ENCODE results near the gene TBC1D20.

Gene TBC1D20

DNA sequence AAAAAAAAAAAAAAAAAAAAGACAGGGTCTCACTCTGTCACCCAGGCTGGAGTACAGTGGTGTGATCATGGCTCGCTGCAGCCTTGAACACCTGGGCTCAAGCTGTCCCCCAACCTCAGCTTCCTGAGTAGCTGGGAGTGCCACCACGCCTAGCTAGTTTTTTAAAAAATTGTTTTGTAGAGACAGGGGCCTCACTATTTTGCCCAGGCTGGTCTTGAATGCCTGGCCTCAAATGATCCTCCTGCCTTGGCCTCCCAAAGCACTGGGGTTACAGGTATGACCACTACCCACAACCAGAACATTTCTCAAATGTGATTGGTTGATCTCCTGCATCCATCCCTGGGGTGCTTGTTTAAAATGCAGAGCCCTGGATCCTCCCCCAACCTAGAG, 59.8 kb downstream of the TBC1D20 start:
- no peak overlapping the region for H3K4me2 ChIP-seq (ENCODE audit: low read length, poor library complexity, severe bottlenecking)
- H2AFZ ChIP-seq (ENCODE audit: low read depth, low read length), result no peak overlapping the region
- peaks cover 14% of the 10 kb centered on the region for H3K4me1 ChIP-seq (ENCODE audit: control insufficient read depth, insufficient read depth, low read depth, low read length)
- DNase-seq, result no peak
- no peak overlapping the region for H3K23ac ChIP-seq (ENCODE audit: low read length in 2 of 2)
- H3K27ac ChIP-seq (ENCODE audit: low read length, poor library complexity, severe bottlenecking), result no peak overlapping the region
- H3K9ac ChIP-seq (ENCODE audit: low read length), result no peak overlapping the region
- H2BK120ac ChIP-seq (ENCODE audit: low read depth, low read length), result no peak overlapping the region
- H3K36me3 ChIP-seq (ENCODE audit: control insufficient read depth in 1 of 2, insufficient read depth in 2 of 2, low read depth in 1 of 2, low read length in 2 of 2), result peaks cover 2 to 3% of the 10 kb centered on the region in 2 experiments
- H2AK5ac ChIP-seq (ENCODE audit: low read length, severe bottlenecking), result peak overlapping the region; percentile 89
- H3K4ac ChIP-seq (ENCODE audit: low read depth in 1 of 2, low read length in 2 of 2), result no peak overlapping the region
- no peaks in the 10 kb centered on the region for H3K9me3 ChIP-seq (ENCODE audit: control insufficient read depth, low read length)
- no peak overlapping the region for H2BK12ac ChIP-seq (ENCODE audit: low read length in 2 of 2)
- no peaks in the 10 kb centered on the region for H3K27me3 ChIP-seq (ENCODE audit: control insufficient read depth in 1 of 2, insufficient read depth in 1 of 2, low read length in 2 of 2)
- H3K14ac ChIP-seq (ENCODE audit: low read length in 2 of 2), result no peak overlapping the region
- no peak overlapping the region for H3K4me3 ChIP-seq (ENCODE audit: insufficient read depth in 1 of 2, low read depth in 1 of 2, low read length in 2 of 2)
- H3K79me1 ChIP-seq (replicated peaks; ENCODE audit: low read length, poor library complexity, severe bottlenecking), result peaks cover 4% of the 10 kb centered on the region
- WGBS, result 95% methylated on average over 2 of the region's 2 CpGs
- H4K91ac ChIP-seq (ENCODE audit: low read length), result no peak overlapping the region
- no peak overlapping the region for H2BK15ac ChIP-seq (ENCODE audit: low read depth, poor library complexity, severe bottlenecking)
- H2BK5ac ChIP-seq (ENCODE audit: low read depth, low read length, poor library complexity, severe bottlenecking), result no peak overlapping the region
- H3K18ac ChIP-seq (ENCODE audit: low read depth in 1 of 2, low read length in 2 of 2), result no peak overlapping the region
- no peak overlapping the region for H4K8ac ChIP-seq (ENCODE audit: low read length)

DNA sequence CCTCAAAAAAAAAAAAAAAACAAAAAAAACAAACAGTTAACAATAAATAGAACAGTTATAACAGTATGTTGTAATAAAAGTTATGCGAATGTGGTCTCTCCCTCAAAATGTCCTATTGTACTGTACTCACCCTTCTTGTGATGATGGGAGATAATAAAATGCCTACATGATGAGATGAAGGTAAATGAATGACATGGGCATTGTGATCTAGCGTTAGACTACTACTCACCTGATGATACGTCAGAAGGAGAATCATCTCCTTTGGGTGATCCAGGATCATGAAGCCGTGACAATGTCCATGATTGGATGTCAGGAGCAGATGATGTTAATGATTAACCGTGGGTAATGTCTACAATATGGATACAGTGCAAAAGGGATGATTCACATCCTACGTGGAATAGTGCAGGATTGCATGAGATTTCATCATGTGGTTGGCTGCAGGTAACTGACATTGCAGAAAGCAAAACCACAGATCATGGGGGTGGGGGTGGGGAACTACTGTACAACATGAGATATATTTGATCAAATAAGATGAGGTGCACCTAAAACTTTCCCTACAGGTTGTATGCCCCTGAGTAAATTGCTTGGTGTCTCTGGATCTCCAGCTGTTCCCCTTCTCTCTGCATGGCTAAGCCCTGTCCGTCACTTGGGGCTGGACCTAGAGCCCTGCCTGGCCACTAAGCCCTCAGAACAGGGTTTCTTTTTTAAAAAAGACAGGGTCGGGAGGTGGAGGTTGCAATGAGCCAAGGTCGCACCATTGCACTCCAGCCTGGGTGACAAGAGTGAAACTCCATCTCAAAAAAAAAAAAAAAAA, 60.4 kb downstream of the TBC1D20 start:
- H2AFZ ChIP-seq (ENCODE audit: low read depth, low read length), result no peak overlapping the region
- H2BK12ac ChIP-seq (ENCODE audit: low read length in 2 of 2), result no peak overlapping the region
- H3K79me1 ChIP-seq (replicated peaks; ENCODE audit: low read length, poor library complexity, severe bottlenecking), result no peaks in the 10 kb centered on the region
- H2BK120ac ChIP-seq (ENCODE audit: low read depth, low read length), result no peak overlapping the region
- 83% methylated on average over 8 of the region's 9 CpGs for WGBS
- H3K4me2 ChIP-seq (ENCODE audit: low read length, poor library complexity, severe bottlenecking), result peak overlapping the region; percentile 35
- peak overlapping the region; percentile 73 for H3K27ac ChIP-seq (ENCODE audit: low read length, poor library complexity, severe bottlenecking)
- H4K91ac ChIP-seq (ENCODE audit: low read length), result no peak overlapping the region
- H2BK5ac ChIP-seq (ENCODE audit: low read depth, low read length, poor library complexity, severe bottlenecking), result no peak overlapping the region
- H3K36me3 ChIP-seq (ENCODE audit: control insufficient read depth in 1 of 2, insufficient read depth in 2 of 2, low read depth in 1 of 2, low read length in 2 of 2), result peaks cover 7 to 8% of the 10 kb centered on the region in 2 experiments
- H3K9me3 ChIP-seq (ENCODE audit: control insufficient read depth, low read length), result no peaks in the 10 kb centered on the region
- no peak overlapping the region for H3K14ac ChIP-seq (ENCODE audit: low read length in 2 of 2)
- H4K8ac ChIP-seq (ENCODE audit: low read length), result no peak overlapping the region
- no peak overlapping the region for H2BK15ac ChIP-seq (ENCODE audit: low read depth, poor library complexity, severe bottlenecking)
- H3K27me3 ChIP-seq (ENCODE audit: control insufficient read depth in 1 of 2, insufficient read depth in 1 of 2, low read length in 2 of 2), result no peaks in the 10 kb centered on the region
- peaks cover 9% of the 10 kb centered on the region for H3K4me1 ChIP-seq (ENCODE audit: control insufficient read depth, insufficient read depth, low read depth, low read length)
- H3K4me3 ChIP-seq (ENCODE audit: insufficient read depth in 1 of 2, low read depth in 1 of 2, low read length in 2 of 2), result no peak overlapping the region
- no peak overlapping the region for H3K23ac ChIP-seq (ENCODE audit: low read length in 2 of 2)
- peak overlapping the region; percentile 39 for H2AK5ac ChIP-seq (ENCODE audit: low read length, severe bottlenecking)
- H3K4ac ChIP-seq (ENCODE audit: low read depth in 1 of 2, low read length in 2 of 2), result no peak overlapping the region
- H3K18ac ChIP-seq (ENCODE audit: low read depth in 1 of 2, low read length in 2 of 2), result no peak overlapping the region
- no peak overlapping the region for H3K9ac ChIP-seq (ENCODE audit: low read length)
- DNase-seq, result no peak

DNA sequence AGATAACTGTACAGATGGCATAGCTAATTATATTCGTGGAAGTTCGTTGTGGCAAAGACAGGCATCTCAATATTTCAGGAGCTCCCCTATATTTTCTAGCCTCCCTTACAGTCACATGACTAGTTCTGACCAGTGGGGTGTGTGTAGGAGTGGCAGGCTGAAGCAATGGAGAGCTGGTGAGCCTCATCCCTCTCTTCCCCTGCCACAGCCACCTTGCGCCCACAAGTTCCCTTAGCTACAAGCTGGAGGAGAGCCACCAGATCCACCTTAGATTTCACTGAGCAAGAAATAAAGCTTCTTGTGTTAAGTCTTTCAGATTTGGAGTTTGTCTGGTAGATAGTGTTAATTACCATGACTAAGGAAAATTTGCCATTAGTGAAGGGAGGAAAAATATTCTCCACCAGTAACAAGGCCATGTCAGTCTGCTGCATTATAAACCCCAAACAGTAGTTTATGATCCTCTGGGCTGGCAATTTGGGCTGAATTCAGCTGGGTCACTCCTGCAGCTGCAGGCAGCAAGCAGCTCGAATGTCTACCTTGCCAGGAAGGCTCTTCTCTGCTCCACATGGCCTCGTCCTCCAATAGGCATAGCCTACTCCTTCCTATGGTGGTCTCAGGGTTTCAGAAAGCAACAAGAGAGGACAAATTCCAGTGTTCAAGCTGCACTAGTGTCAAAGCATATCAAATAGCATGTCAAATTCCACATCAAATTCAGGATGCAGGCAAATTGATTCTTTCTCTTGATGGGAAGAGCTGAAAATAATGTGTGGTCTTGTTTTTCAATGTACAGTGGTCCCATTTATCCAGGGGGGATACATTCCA, 61.7 kb downstream of the TBC1D20 start:
- no peaks in the 10 kb centered on the region for H3K9me3 ChIP-seq (ENCODE audit: control insufficient read depth, low read length)
- H2BK12ac ChIP-seq (ENCODE audit: low read length in 2 of 2), result no peak overlapping the region
- 38% methylated on average over 2 of the region's 5 CpGs for WGBS
- H3K27me3 ChIP-seq (ENCODE audit: control insufficient read depth in 1 of 2, insufficient read depth in 1 of 2, low read length in 2 of 2), result no peaks in the 10 kb centered on the region
- no peak overlapping the region for H3K27ac ChIP-seq (ENCODE audit: low read length, poor library complexity, severe bottlenecking)
- H3K4me1 ChIP-seq (ENCODE audit: control insufficient read depth, insufficient read depth, low read depth, low read length), result peaks cover 12% of the 10 kb centered on the region
- H3K23ac ChIP-seq (ENCODE audit: low read length in 2 of 2), result no peak overlapping the region
- no peak overlapping the region for H2AK5ac ChIP-seq (ENCODE audit: low read length, severe bottlenecking)
- peaks cover 17 to 20% of the 10 kb centered on the region in 2 experiments for H3K36me3 ChIP-seq (ENCODE audit: control insufficient read depth in 1 of 2, insufficient read depth in 2 of 2, low read depth in 1 of 2, low read length in 2 of 2)
- H2BK5ac ChIP-seq (ENCODE audit: low read depth, low read length, poor library complexity, severe bottlenecking), result no peak overlapping the region
- DNase-seq, result no peak
- no peak overlapping the region for H3K4me2 ChIP-seq (ENCODE audit: low read length, poor library complexity, severe bottlenecking)
- H3K4me3 ChIP-seq (ENCODE audit: insufficient read depth in 1 of 2, low read depth in 1 of 2, low read length in 2 of 2), result no peak overlapping the region
- H3K14ac ChIP-seq (ENCODE audit: low read length in 2 of 2), result no peak overlapping the region
- H4K91ac ChIP-seq (ENCODE audit: low read length), result no peak overlapping the region
- no peak overlapping the region for H3K9ac ChIP-seq (ENCODE audit: low read length)
- no peak overlapping the region for H2AFZ ChIP-seq (ENCODE audit: low read depth, low read length)
- H2BK120ac ChIP-seq (ENCODE audit: low read depth, low read length), result no peak overlapping the region
- no peak overlapping the region for H3K4ac ChIP-seq (ENCODE audit: low read depth in 1 of 2, low read length in 2 of 2)
- no peaks in the 10 kb centered on the region for H3K79me1 ChIP-seq (replicated peaks; ENCODE audit: low read length, poor library complexity, severe bottlenecking)
- H4K8ac ChIP-seq (ENCODE audit: low read length), result no peak overlapping the region
- no peak overlapping the region for H2BK15ac ChIP-seq (ENCODE audit: low read depth, poor library complexity, severe bottlenecking)
- H3K18ac ChIP-seq (ENCODE audit: low read depth in 1 of 2, low read length in 2 of 2), result peak overlapping the region in 1 of 2 experiments; percentile 13

DNA sequence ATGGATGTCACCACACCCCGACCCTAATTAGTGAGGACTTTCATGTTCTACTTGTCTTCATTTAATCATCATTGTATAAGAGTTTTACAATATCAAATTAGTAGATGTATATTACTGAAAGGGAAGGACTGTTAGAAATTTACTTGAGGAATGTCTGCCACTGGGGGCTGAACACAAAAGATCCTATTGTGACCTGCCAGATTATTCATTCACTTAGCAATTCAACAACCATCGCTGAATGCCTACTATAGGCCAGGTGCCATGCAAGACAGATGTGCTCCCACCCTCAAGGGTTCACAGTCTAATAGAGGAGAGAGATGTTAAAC, 62.2 kb downstream of the TBC1D20 start:
- Histone ChIP-seq H3K79me1 (replicated peaks; ENCODE audit: low read length, poor library complexity, severe bottlenecking) (no peaks in the 10 kb centered on the region), H3K4me1 (ENCODE audit: control insufficient read depth, insufficient read depth, low read depth, low read length) (peaks cover 12% of the 10 kb centered on the region), H2BK5ac (ENCODE audit: low read depth, low read length, poor library complexity, severe bottlenecking) (no peak overlapping the region), H2BK120ac (ENCODE audit: low read depth, low read length) (no peak overlapping the region), H3K9ac (ENCODE audit: low read length) (no peak overlapping the region), H2BK12ac (ENCODE audit: low read length in 2 of 2) (no peak overlapping the region), H3K23ac (ENCODE audit: low read length in 2 of 2) (no peak overlapping the region), H3K18ac (ENCODE audit: low read depth in 1 of 2, low read length in 2 of 2) (no peak overlapping the region), H3K27ac (ENCODE audit: low read length, poor library complexity, severe bottlenecking) (no peak overlapping the region), H3K14ac (ENCODE audit: low read length in 2 of 2) (no peak overlapping the region), H3K4ac (ENCODE audit: low read depth in 1 of 2, low read length in 2 of 2) (no peak overlapping the region), H2AK5ac (ENCODE audit: low read length, severe bottlenecking) (no peak overlapping the region), H4K8ac (ENCODE audit: low read length) (no peak overlapping the region), H3K27me3 (ENCODE audit: control insufficient read depth in 1 of 2, insufficient read depth in 1 of 2, low read length in 2 of 2) (no peaks in the 10 kb centered on the region), H3K4me2 (ENCODE audit: low read length, poor library complexity, severe bottlenecking) (no peak overlapping the region), H2BK15ac (ENCODE audit: low read depth, poor library complexity, severe bottlenecking) (no peak overlapping the region), H4K91ac (ENCODE audit: low read length) (no peak overlapping the region), H2AFZ (ENCODE audit: low read depth, low read length) (no peak overlapping the region), H3K4me3 (ENCODE audit: insufficient read depth in 1 of 2, low read depth in 1 of 2, low read length in 2 of 2) (no peak overlapping the region), H3K9me3 (ENCODE audit: control insufficient read depth, low read length) (no peaks in the 10 kb centered on the region), H3K36me3 (ENCODE audit: control insufficient read depth in 1 of 2, insufficient read depth in 2 of 2, low read depth in 1 of 2, low read length in 2 of 2) (peaks cover 20 to 24% of the 10 kb centered on the region in 2 experiments)
- DNase-seq, result no peak
- 100% methylated on average over 1 of the region's 2 CpGs for WGBS
